Breast epithelium (tissue), 4 donors: ENCODE measurements around the gene TPSD1. TPM values are rescaled to one million over a fixed set of nuclear protein-coding genes. Genes with fewer than 3 reads are reported as not detected.

Experiments
- DNase-seq, 2 donors: peaks; one replicate each; pipeline ENCODE4 v3.0.0-alpha.2; 2019; ENCODE audit warnings: low spot score in 2 of 2
- H3K27ac ChIP-seq, 2 donors: fragments of 200-600 bp; sonication (generic) in 1 of 2; one replicate each; pipeline ENCODE4 v1.5.1; 2016 to 2019; ENCODE audit warnings: mild to moderate bottlenecking in 1 of 2
- H3K27me3 ChIP-seq, 2 donors: fragments of 200-600 bp; sonication (generic) in 1 of 2; one replicate each; pipeline versions ENCODE4 v1.5.1 to v1.6.0; 2017 to 2019; ENCODE audit warnings: control low read depth in 1 of 2, mild to moderate bottlenecking in 1 of 2
- H3K36me3 ChIP-seq: fragments of 200-600 bp; one replicate; pipeline ENCODE4 v1.5.1; 2019
- H3K4me1 ChIP-seq, 2 donors: fragments of 200-600 bp; sonication (generic); one replicate each; pipeline ENCODE4 v1.5.1; 2016 to 2019; ENCODE audit warnings: control low read depth in 1 of 2
- H3K4me3 ChIP-seq, 3 donors: fragments of 200-600 bp; sonication (generic); 1 replicate in 2 of 3; 2 replicates in 1 of 3; pipeline ENCODE4 v1.5.1; 2016 to 2019; ENCODE audit warnings: mild to moderate bottlenecking in 3 of 3, moderate library complexity in 2 of 3
- H3K9me3 ChIP-seq, 2 donors: fragments of 200-600 bp; sonication (generic) in 1 of 2; one replicate each; pipeline ENCODE4 v1.5.1; 2016 to 2019; ENCODE audit warnings: control low read depth in 1 of 2
- POLR2A ChIP-seq: fragments of 450-650 bp; IDR thresholded peaks from one replicate; pipeline ENCODE4 v1.6.1; 2016; ENCODE audit warnings: antibody characterized with exemption, mild to moderate bottlenecking, moderate library complexity
- POLR2AphosphoS5 ChIP-seq, 3 donors: sonication (generic); formaldehyde crosslinking; IDR thresholded peaks; one replicate each; pipeline ENCODE4 v1.6.1; 2017; ENCODE audit warnings: antibody characterized with exemption in 3 of 3
- intact Hi-C: fragments of 100-400 bp; cut with DNase I; formaldehyde crosslinking; loops from one replicate; pipeline ENCODE4 v1.15.1; 2023; ENCODE audit warnings: low total_unique reads
- total RNA-seq, 3 donors: library from RNA; depleted of rRNA; stranded (reverse); fragments of >200 nt; gene quantifications; one replicate each; pipeline ENCODE4 v1.1.0, GENCODE V29; 2016
- TF ChIP-seq, protein P1 (sequence below), 3 donors: fragments of 450-650 bp; IDR thresholded peaks; one replicate each; pipeline ENCODE4 v1.5.1; 2016 to 2017; ENCODE audit warnings: antibody characterized with exemption in 3 of 3, mild to moderate bottlenecking in 3 of 3, moderate library complexity in 3 of 3

TPSD1 gene
- total RNA-seq, 3 donors from 2014 or later: 1.6 to 5.9 (median 2.0) TPM

DNA sequence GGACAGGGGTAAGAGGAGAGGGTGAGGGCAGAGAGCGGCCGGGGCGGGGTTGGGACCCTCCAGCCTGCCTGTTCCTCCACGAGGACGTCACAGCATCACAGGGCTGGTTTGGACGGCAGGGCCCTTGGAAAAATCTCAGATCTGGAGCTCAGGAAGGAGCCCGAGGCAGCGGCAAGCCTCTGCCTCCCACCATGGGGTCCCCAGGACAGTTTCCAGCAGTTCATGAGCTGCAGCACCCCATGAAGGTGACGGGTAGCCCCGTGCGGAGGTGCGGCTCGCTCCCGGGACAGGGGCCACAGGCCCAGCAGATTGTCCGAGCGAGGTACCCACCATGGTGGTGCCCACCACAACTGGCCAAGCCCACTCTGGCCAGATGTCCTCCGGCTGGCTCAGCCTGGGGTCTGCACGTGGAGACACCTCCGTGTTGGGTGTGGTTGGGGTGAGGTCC is 21.3 kb downstream of the TPSD1 start:
- intact Hi-C loops: no loop called here
- H3K4me3 ChIP-seq: no peak overlapping the region
- DNase-seq: no peak
- H3K36me3 ChIP-seq: no peaks in the 10 kb centered on the region
- TF ChIP-seq, protein P1, sequence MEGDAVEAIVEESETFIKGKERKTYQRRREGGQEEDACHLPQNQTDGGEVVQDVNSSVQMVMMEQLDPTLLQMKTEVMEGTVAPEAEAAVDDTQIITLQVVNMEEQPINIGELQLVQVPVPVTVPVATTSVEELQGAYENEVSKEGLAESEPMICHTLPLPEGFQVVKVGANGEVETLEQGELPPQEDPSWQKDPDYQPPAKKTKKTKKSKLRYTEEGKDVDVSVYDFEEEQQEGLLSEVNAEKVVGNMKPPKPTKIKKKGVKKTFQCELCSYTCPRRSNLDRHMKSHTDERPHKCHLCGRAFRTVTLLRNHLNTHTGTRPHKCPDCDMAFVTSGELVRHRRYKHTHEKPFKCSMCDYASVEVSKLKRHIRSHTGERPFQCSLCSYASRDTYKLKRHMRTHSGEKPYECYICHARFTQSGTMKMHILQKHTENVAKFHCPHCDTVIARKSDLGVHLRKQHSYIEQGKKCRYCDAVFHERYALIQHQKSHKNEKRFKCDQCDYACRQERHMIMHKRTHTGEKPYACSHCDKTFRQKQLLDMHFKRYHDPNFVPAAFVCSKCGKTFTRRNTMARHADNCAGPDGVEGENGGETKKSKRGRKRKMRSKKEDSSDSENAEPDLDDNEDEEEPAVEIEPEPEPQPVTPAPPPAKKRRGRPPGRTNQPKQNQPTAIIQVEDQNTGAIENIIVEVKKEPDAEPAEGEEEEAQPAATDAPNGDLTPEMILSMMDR (IDR thresholded peaks at IDR 0.05): no peak
- TF ChIP-seq POLR2AphosphoS5 (IDR thresholded peaks at IDR 0.05) (no peak), POLR2A (no peak)
- peaks cover 0 to 50% of the 10 kb centered on the region in 2 donors for H3K27me3 ChIP-seq
- no peak overlapping the region for H3K27ac ChIP-seq
- H3K4me1 ChIP-seq: no peaks in the 10 kb centered on the region
- H3K9me3 ChIP-seq: no peaks in the 10 kb centered on the region

DNA sequence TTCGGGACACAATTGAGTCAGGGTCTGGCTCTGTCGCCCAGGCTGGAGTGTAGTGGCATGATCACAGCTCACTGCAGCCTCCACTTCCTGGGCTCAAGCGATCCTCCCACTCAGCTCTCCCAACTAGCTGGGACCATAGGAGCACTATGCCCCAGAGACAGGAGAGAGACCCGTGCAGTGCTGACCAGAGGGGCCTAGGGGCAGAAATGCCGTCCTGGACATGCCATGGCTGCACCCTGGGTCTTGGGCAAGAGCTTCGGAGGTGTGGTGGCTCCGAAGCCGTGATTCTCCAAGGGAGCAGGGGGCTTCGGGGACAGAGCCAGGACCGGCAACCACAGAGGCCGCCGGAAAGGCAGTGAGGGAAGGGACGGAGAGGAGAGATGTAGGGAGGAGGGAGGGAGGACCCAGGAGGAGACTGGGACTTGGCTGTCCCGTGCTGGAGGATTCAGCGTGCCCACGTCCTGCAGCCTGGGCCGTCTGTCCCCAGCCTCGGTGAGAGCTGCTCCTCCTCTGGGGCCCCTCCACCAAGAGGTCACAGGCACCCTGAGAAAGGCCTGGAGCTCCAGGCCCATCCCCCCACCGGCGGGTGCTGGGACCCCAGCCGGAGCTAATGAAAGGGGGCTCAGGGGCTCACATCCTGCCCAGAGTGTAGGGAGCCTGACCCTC is 21.9 kb downstream of the TPSD1 start:
- H3K9me3 ChIP-seq: no peaks in the 10 kb centered on the region
- no peak for DNase-seq
- H3K4me1 ChIP-seq: no peaks in the 10 kb centered on the region
- intact Hi-C loops: no loop called here
- no peak overlapping the region for H3K4me3 ChIP-seq
- TF ChIP-seq, protein P1 (IDR thresholded peaks at IDR 0.05): no peak
- no peak for TF ChIP-seq POLR2A
- TF ChIP-seq POLR2AphosphoS5 (IDR thresholded peaks at IDR 0.05): no peak
- H3K36me3 ChIP-seq: no peaks in the 10 kb centered on the region
- H3K27me3 ChIP-seq: peaks cover 0 to 54% of the 10 kb centered on the region in 2 donors
- no peak overlapping the region for H3K27ac ChIP-seq

DNA sequence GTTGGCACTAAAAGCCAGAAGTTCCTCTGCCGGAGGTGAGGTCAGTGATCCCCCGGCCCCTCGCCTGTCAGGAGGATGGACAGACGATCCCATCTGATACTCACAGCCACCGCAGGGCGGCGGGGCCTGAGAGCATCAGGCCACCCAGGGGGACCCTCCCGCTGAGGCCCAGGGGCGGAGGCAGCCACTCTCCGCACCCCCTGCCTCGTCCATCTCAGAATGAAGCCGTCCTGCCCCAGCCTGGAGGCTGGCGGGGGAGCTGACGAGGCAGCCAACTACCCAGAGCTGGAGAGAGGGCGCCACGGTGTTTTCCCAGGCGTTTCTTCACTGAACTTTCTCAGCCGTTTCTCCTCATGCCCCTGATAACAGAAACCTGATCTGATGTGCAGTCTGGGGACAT is 22.6 kb downstream of the TPSD1 start:
- TF ChIP-seq POLR2A: no peak
- no peak for TF ChIP-seq POLR2AphosphoS5 (IDR thresholded peaks at IDR 0.05)
- TF ChIP-seq, protein P1 (IDR thresholded peaks at IDR 0.05): no peak
- no peak for DNase-seq
- intact Hi-C loops: no loop called here
- H3K36me3 ChIP-seq: no peaks in the 10 kb centered on the region
- no peak overlapping the region for H3K4me3 ChIP-seq
- peaks cover 0 to 57% of the 10 kb centered on the region in 2 donors for H3K27me3 ChIP-seq
- H3K4me1 ChIP-seq: no peaks in the 10 kb centered on the region
- H3K9me3 ChIP-seq: no peaks in the 10 kb centered on the region
- H3K27ac ChIP-seq: no peak overlapping the region

DNA sequence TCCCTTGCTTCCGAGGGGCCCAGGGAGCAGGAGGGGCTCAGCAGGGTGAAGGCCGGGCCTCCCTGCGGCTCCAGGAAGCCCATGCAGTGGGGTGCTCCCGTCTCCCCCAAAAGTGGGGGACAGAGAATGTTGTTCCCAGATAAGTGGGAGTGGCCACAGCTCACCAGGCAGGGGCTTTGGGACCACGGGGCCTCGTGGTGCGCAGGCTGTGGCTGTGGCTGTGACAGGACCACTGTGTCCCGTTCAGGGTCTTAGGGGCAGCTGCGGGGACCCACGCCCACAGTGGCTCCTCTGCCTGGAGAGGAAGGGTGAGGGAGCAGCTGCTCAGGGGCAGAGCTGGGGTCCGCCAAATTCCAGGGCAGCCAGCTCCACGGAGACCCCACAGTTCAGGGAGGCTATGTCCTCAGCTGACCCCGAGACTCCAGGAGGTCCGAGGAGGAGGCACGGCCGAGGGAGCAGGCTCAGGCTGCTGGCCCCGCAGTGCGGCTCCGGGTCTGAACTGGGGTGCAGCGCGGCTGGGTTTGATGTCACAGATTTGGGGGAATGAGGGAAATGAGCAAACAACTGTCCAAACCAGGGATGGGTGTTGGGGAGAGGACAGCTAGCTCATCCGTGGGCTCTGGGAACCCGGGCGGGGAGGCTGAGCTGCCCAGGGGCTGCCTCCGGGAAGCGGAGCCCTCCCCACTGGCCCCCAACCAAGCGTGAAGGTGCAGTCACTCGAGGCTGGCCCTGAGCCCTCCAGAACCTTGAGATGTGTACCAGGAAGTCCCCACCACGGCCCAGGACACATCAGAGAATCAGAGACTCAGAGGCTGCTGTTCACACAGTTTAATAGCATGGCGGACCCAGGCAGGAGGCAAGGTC is 23.4 kb downstream of the TPSD1 start:
- Histone ChIP-seq H3K27ac (no peak overlapping the region), H3K27me3 (peaks cover 0 to 60% of the 10 kb centered on the region in 2 donors), H3K4me1 (no peaks in the 10 kb centered on the region), H3K36me3 (no peaks in the 10 kb centered on the region), H3K9me3 (no peaks in the 10 kb centered on the region), H3K4me3 (no peak overlapping the region)
- TF ChIP-seq, protein P1 (IDR thresholded peaks at IDR 0.05): no peak
- TF ChIP-seq POLR2A (no peak), POLR2AphosphoS5 (IDR thresholded peaks at IDR 0.05) (no peak)
- no peak for DNase-seq
- intact Hi-C loops: no loop called here
